Endothelial cell of umbilical vein (primary cell): Measurements from ENCODE around the gene MOB2. TPM values are rescaled to one million over a fixed set of nuclear protein-coding genes. Genes with fewer than 3 reads are reported as not detected.

Source experiments
- BruUV-seq: library from RNA; stranded (reverse); fragments of 400-500 nt; replicated peaks from 2 replicates; lab custom pipeline; 2021; lab: Mats Ljungman, UMichigan
- CTCF ChIA-PET: fragments of 300-600, 350-600 bp; sonication (Branson Sonifier 250); formaldehyde crosslinking; loops from one replicate; lab custom pipeline; 2021; ENCODE audit warnings: antibody characterized with exemption, inconsistent platforms; lab: Charles Lee
- POLR2A ChIA-PET: fragments of 300-600, 350-600 bp; sonication (Branson Sonifier 250); formaldehyde crosslinking; loops from one replicate; lab custom pipeline; 2021; ENCODE audit warnings: antibody characterized with exemption, inconsistent platforms; lab: Charles Lee
- DNase-seq: peaks from one replicate; pipeline ENCODE4 v3.0.0-alpha.2; 2011; ENCODE audit warnings: low read depth, low spot score
- FAIRE-seq: peaks from 2 replicates; lab custom pipeline; 2011; peaks lifted over from hg19 to GRCh38; lab: Jason Lieb, UNC
- H2AFZ ChIP-seq: 2 replicates; pipeline ENCODE4 v1.6.0; 2012; ENCODE audit warnings: low read depth, low read length, control low read depth, inconsistent platforms
- H3K27ac ChIP-seq: 2 replicates; pipeline ENCODE4 v1.5.1; 2011; ENCODE audit warnings: low read depth, mild to moderate bottlenecking, control low read depth, low read length, moderate library complexity; ENCODE audit not compliant: insufficient read depth
- H3K27me3 ChIP-seq, 2 experiments: 2 replicates each; pipeline versions ENCODE4 v1.6.0 to v1.6.1; 2011; ENCODE audit warnings: low read length in 2 of 2, mixed read lengths in 1 of 2; ENCODE audit not compliant: control insufficient read depth in 2 of 2, insufficient read depth in 2 of 2
- H3K36me3 ChIP-seq, 2 experiments: 2 replicates in 1 of 2; 3 replicates in 1 of 2; pipeline ENCODE4 v1.5.1; 2011; ENCODE audit warnings: low read length in 2 of 2, mild to moderate bottlenecking in 1 of 2, moderate library complexity in 1 of 2; ENCODE audit not compliant: control insufficient read depth in 2 of 2, insufficient read depth in 2 of 2; ENCODE audit errors: extremely low read depth in 1 of 2
- H3K4me1 ChIP-seq: 3 replicates; pipeline ENCODE4 v1.5.1; 2011; ENCODE audit warnings: mild to moderate bottlenecking, low read length; ENCODE audit not compliant: control insufficient read depth, insufficient read depth; ENCODE audit errors: extremely low read depth
- H3K4me2 ChIP-seq: 2 replicates; pipeline ENCODE4 v1.6.1; 2011; ENCODE audit warnings: low read length, control low read depth, mixed read lengths; ENCODE audit not compliant: insufficient read depth
- H3K4me3 ChIP-seq, 3 experiments: fragments of 200-600 bp in 1 of 3; sonication (generic), shearing (Covaris generic) in 1 of 3; replicated peaks in 1 of 3; 2 replicates each; pipeline ENCODE4 v1.5.1; 2011 to 2016; ENCODE audit warnings: control low read depth in 3 of 3, low read length in 3 of 3, mild to moderate bottlenecking in 2 of 3, inconsistent platforms in 1 of 3, low read depth in 1 of 3, moderate library complexity in 1 of 3; ENCODE audit not compliant: insufficient read depth in 1 of 3
- H3K79me2 ChIP-seq: 2 replicates; pipeline ENCODE4 v1.6.0; 2012; ENCODE audit warnings: low read length, inconsistent platforms; ENCODE audit not compliant: control insufficient read depth, insufficient read depth
- H3K9ac ChIP-seq: replicated peaks from 2 replicates; pipeline ENCODE3; 2011; ENCODE audit warnings: low read length, control low read depth; ENCODE audit not compliant: insufficient read depth; ENCODE audit errors: extremely low read depth
- H3K9me1 ChIP-seq: replicated peaks from 3 replicates; pipeline ENCODE4 v1.6.0; 2011; ENCODE audit warnings: mild to moderate bottlenecking, low read length; ENCODE audit not compliant: control insufficient read depth, insufficient read depth; ENCODE audit errors: extremely low read depth
- H3K9me3 ChIP-seq: replicated peaks from 2 replicates; pipeline ENCODE4 v1.5.1; 2012; ENCODE audit warnings: low read length, inconsistent platforms; ENCODE audit not compliant: control insufficient read depth, insufficient read depth
- H4K20me1 ChIP-seq: replicated peaks from 2 replicates; pipeline ENCODE3; 2011; ENCODE audit warnings: mild to moderate bottlenecking, low read length; ENCODE audit not compliant: control insufficient read depth, insufficient read depth; ENCODE audit errors: extremely low read depth
- CTCF ChIP-seq, 2 donors: IDR thresholded peaks; 1 replicate in 1 of 2; 2 replicates in 1 of 2; pipeline ENCODE4 v1.5.1; 2011; ENCODE audit warnings: low read length in 2 of 2, mild to moderate bottlenecking in 2 of 2, moderate library complexity in 2 of 2, control low read depth in 1 of 2, inconsistent platforms in 1 of 2, low read depth in 1 of 2; ENCODE audit not compliant: insufficient read depth in 1 of 2; ENCODE audit errors: extremely low read depth in 1 of 2
- EZH2 ChIP-seq: IDR thresholded peaks from 2 replicates; pipeline ENCODE4 v1.6.1; 2012; ENCODE audit warnings: borderline replicate concordance, low read depth, mild to moderate bottlenecking, moderate library complexity, low read length, inconsistent platforms; ENCODE audit not compliant: severe bottlenecking
- FOS ChIP-seq: IDR thresholded peaks from 2 replicates; pipeline ENCODE4 v1.6.1; 2011; ENCODE audit warnings: mild to moderate bottlenecking, low read length, moderate library complexity, borderline replicate concordance; ENCODE audit not compliant: insufficient read depth
- GATA2 ChIP-seq: IDR thresholded peaks from 2 replicates; pipeline ENCODE4 v1.7.0; 2011; ENCODE audit warnings: low read depth, mild to moderate bottlenecking, moderate library complexity, mixed read lengths, low read length; ENCODE audit not compliant: insufficient read length, insufficient read depth
- JUN ChIP-seq: IDR thresholded peaks from 2 replicates; pipeline ENCODE4 v1.6.1; 2011; ENCODE audit warnings: borderline replicate concordance, low read depth; ENCODE audit not compliant: insufficient read length, insufficient read depth
- MAX ChIP-seq: IDR thresholded peaks from 2 replicates; pipeline ENCODE4 v1.6.1; 2011; ENCODE audit not compliant: insufficient read depth, insufficient read length
- MYC ChIP-seq: IDR thresholded peaks from one replicate; pipeline ENCODE4 v1.6.1; 2011; ENCODE audit warnings: mild to moderate bottlenecking, low read depth, low read length
- POLR2A ChIP-seq: IDR thresholded peaks from 2 replicates; pipeline ENCODE4 v1.6.1; 2012; ENCODE audit warnings: low read depth, mild to moderate bottlenecking, control low read depth, low read length
- POLR2AphosphoS5 ChIP-seq: IDR thresholded peaks from 2 replicates; pipeline ENCODE4 v1.6.1; 2012; ENCODE audit warnings: low read depth, mild to moderate bottlenecking, control low read depth, low read length, moderate library complexity; ENCODE audit not compliant: insufficient read depth
- dilution Hi-C: fragments of 300-500 bp; cut with MboI; formaldehyde crosslinking; loops from one replicate; pipeline ENCODE4 v1.15.0; 2019; ENCODE audit warnings: low sequenced_read_pairs; ENCODE audit not compliant: extremely low pct_ligation_motif_present
- intact Hi-C: fragments of 100-400 bp; cut with micrococcal nuclease; formaldehyde crosslinking; loops from one replicate; pipeline ENCODE4 v1.10.0; 2022
- polyA plus RNA-seq, 4 experiments: library from polyadenylated mRNA; depleted of rRNA in 3 of 4; stranded (reverse) in 3 of 4; unstranded in 1 of 4; fragments of >200 nt; gene quantifications; 2 replicates each; pipeline versions ENCODE4 v1.2.1 to v1.2.3, GENCODE V29; 2011 to 2012; ENCODE audit warnings: missing spikeins in 1 of 4
- total RNA-seq: library from RNA; stranded (reverse); gene quantifications from 2 replicates; pipeline ENCODE4 v1.2.3, GENCODE V29; 2021

MOB2 gene
- total and polyA plus RNA-seq, 2 donors (not counting 3 experiments of a cell fraction or from before 2014, with no cell fraction given) = 38.2 to 50.6 TPM

- intact Hi-C loops = no loop called here
- DNase-seq (no peak), FAIRE-seq (no peak)
- Histone ChIP-seq H3K4me3 (no peak overlapping the region), H3K4me1 (no peaks in the 10 kb centered on the region), H3K9ac (no peak overlapping the region), H2AFZ (no peak overlapping the region), H3K9me1 (no peaks in the 10 kb centered on the region), H3K9me3 (no peaks in the 10 kb centered on the region), H3K27ac (no peak overlapping the region), H3K79me2 (no peaks in the 10 kb centered on the region), H3K27me3 (no peaks in the 10 kb centered on the region), H3K36me3 (no peaks in the 10 kb centered on the region), H4K20me1 (no peaks in the 10 kb centered on the region), H3K4me2 (no peak overlapping the region)
- CTCF ChIA-PET = no interaction called here
- no TSS peak for BruUV-seq
- POLR2A ChIA-PET = no interaction called here
- no peak for TF ChIP-seq CTCF (IDR thresholded peaks at IDR 0.05; ENCODE audit: extremely low read depth in 1 of 2, insufficient read depth in 1 of 2, low read depth in 1 of 2, low read length in 2 of 2)
- TF ChIP-seq GATA2 = no peak
- TF ChIP-seq MYC = no peak
- no peak for TF ChIP-seq FOS
- TF ChIP-seq POLR2AphosphoS5 = no peak
- no peak for TF ChIP-seq MAX
- no peak for TF ChIP-seq JUN
- TF ChIP-seq POLR2A = no peak
- TF ChIP-seq EZH2 = no peak
- dilution Hi-C loops = no loop called here
Measured at GRCh38 chr11:1451781-1452470, 34.7 kb downstream of the MOB2 start.
